GM12875 (cell line): ENCODE data around the gene SCUBE1.

ENCODE experiments used
- H3K4me3 ChIP-seq: one replicate; pipeline ENCODE4 v1.5.1; 2011; ENCODE audit warnings: low read depth, low read length, control low read depth
- TF ChIP-seq, protein P1 (sequence below): IDR thresholded peaks from 2 replicates; pipeline ENCODE4 v1.5.1; 2011; ENCODE audit warnings: low read depth, mild to moderate bottlenecking, control low read depth, inconsistent platforms, low read length, moderate library complexity, borderline replicate concordance; ENCODE audit not compliant: insufficient read depth

Gene SCUBE1

DNA sequence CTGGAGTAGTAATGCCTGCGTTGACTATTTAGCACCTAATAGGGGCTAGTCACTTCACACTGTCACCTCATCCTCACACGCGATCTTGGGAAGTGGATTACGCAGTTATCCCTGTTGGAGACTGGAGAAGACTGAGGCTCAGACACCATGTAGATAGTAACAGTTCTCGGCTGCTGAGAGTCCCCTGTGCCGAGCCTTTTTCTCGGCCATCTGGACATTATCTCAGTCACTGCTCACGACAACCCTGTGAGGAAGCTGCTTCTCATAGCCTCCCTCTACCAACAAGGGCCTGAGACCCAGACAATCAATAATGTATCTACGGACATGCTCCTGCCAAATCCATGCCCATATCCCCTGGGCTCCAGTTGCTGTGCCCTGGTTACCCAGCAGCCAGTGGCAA lies 25.9 kb downstream of the SCUBE1 start:
- TF ChIP-seq, protein P1, sequence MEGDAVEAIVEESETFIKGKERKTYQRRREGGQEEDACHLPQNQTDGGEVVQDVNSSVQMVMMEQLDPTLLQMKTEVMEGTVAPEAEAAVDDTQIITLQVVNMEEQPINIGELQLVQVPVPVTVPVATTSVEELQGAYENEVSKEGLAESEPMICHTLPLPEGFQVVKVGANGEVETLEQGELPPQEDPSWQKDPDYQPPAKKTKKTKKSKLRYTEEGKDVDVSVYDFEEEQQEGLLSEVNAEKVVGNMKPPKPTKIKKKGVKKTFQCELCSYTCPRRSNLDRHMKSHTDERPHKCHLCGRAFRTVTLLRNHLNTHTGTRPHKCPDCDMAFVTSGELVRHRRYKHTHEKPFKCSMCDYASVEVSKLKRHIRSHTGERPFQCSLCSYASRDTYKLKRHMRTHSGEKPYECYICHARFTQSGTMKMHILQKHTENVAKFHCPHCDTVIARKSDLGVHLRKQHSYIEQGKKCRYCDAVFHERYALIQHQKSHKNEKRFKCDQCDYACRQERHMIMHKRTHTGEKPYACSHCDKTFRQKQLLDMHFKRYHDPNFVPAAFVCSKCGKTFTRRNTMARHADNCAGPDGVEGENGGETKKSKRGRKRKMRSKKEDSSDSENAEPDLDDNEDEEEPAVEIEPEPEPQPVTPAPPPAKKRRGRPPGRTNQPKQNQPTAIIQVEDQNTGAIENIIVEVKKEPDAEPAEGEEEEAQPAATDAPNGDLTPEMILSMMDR = no peak
- no peak overlapping the region for H3K4me3 ChIP-seq

DNA sequence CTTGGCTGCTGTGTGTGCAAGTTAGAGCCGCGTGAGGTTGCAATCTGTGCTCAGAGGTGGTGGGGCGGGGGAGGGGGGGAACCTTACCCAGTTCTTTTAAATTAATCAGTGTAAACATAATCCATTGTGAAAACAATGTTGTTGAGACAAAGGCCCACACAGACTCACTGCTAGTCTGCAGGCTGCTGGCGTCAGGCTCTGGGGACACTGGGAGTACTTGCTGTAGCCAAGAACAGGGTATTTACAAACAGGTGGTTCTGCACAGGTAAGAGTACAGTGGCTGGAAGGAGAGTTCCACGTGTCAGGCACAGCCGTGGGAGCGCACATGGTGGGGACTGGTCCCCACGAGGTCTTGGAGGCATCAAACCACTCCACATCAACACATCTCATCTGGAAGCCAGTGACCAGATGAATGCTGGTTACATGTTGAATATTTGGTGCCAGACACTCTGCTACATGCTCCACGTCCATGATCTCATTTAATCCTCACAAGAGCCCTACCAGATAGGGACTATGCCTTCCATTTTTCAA lies 27.4 kb downstream of the SCUBE1 start:
- TF ChIP-seq, protein P1 = no peak
- no peak overlapping the region for H3K4me3 ChIP-seq

DNA sequence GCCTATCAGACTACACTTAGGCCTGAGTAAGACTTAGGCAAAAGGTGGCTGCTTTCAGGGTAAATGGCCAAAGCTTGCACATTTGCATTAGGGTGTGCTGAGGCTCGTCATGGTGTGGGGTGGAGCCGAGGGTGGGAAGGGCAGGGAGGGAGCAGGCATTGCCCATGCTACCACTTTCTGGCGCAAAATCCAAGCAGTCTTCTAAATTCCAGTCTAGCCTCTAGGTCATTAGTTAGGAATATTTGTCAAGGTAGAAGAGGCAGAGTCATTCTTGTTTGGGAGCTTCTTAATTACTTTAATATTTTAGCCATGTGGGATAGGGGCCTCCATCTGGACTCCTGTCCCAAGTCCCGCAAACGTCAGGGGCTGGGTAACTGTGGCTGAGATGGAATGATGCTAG lies 28.6 kb downstream of the SCUBE1 start:
- TF ChIP-seq, protein P1 = no peak
- H3K4me3 ChIP-seq = no peak overlapping the region

DNA sequence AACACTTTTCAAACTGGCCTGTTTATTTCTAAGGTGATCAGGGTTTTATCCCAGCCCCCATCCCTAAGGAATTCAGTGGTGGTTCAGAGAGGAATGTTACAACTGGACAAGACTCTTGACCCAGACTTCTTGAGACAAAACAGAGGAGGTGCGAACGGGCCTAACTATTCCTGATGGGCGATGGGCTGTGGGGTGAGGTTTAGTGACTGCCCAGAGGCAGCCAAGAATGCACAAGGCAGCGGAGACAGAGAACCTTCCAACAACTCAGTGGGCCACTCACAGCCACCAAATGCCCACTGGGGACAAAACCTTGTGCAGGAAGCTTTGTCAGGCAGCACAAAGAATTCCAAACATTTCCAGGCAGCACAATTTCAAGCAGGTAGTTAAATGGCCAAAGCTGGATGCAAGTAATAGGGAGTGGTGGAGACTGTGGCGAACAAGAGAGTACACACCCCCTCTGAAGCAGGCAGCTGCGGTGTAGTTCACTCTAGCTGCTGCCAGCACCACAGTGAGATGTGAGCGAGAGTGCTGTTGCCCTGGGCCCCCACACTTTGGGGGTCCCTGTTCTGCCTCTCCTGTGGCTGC lies 29.2 kb downstream of the SCUBE1 start:
- TF ChIP-seq, protein P1 = no peak
- H3K4me3 ChIP-seq = no peak overlapping the region

DNA sequence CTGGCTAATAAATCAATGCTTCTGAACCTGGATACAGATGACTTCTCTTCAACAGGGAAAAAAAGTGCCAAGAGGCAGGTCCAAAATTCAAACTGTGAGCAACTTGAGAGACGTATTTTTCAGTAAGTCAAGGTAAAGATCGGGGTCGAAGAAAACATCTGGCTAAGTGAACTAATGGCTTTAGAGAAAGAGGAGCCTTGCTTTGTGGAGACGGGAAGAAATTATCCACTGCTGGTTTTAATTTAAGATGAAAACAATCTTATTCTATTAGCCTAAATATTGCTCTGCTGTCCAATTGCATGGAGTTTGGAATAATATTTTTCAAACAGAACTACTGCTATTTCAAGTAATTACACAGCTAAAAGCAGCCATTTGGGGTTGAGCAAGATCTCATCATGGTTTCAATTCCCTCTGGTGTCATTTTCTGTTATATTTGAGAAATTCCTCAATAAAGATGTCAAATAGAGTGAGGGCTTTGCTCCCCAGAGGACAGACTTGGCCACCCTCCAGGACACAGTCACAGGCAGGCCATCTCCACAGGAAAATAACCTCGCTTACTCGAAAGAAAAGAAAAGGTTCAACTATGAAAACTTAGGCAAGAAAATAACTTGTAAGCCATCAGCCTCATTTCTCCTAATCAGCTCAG lies 29.8 kb downstream of the SCUBE1 start:
- no peak overlapping the region for H3K4me3 ChIP-seq
- TF ChIP-seq, protein P1 = no peak

DNA sequence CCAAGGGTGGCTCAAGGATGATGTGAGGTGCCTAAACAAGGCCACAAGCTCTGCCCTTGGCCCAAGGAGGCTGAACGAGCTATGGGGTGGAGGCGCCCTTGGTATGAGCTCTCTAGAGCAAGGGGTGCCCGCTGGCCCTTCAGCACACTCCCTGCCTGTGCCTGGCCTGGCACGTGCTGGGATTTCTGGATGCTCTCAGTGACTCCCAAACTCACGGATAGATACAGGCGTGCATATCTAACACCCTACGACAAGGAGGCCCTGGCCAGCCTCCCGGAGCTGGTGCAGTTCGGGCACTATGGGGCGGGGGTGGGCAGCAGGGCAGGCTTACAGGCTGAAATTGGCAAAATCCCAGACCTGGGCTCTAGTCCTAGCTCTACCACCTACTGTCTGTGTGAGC lies 30.6 kb downstream of the SCUBE1 start:
- TF ChIP-seq, protein P1 = no peak
- H3K4me3 ChIP-seq = no peak overlapping the region

DNA sequence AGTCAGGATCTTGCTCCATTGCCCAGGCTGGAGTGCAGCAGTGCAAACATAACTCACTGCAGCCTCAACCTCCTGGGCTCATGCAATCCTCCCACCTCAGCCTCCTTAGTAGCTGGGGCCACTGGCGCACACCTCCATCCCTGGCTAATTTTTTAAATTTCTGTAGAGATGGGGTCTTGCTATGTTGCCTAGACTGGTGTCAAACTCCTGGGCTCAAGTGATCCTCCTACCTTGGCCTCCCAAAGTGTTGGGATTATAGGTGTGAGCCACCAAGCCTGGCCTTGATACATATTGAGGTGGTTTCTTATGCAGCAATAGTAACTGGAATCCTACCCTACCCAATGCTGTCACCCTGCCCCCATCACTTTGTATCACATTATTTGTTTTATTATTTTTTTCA lies 32.4 kb downstream of the SCUBE1 start:
- H3K4me3 ChIP-seq = no peak overlapping the region
- TF ChIP-seq, protein P1 = no peak
